MV-4-11 (cell line): ENCODE results near the gene CHKB.

Experiments used
- DNase-seq: peaks from one replicate; lab custom pipeline; 2025; lab: John Stamatoyannopoulos, UW

The CHKB gene

DNA sequence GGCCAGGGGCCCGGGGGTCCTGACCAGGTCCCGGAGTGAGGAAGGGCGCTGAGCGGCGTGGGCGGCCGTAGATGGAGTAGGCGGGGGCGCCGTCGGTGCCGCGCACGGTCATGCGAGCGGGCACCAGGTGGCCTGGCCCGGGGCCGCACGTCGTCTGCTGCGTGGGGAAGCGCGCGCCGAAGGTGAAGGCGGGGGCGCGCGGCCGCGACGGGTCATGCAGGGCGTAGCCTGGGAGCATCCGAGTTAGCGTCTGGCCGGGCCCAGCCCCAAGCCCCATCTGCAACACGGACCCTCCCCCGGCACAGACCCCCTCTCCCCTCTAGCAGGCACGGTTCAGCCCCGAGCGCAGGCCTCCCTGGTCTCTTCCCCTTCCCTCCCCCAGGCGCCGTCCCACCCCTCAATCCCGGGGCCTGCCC is 51.1 kb downstream of the CHKB start:
- peak; percentile 55 for DNase-seq

DNA sequence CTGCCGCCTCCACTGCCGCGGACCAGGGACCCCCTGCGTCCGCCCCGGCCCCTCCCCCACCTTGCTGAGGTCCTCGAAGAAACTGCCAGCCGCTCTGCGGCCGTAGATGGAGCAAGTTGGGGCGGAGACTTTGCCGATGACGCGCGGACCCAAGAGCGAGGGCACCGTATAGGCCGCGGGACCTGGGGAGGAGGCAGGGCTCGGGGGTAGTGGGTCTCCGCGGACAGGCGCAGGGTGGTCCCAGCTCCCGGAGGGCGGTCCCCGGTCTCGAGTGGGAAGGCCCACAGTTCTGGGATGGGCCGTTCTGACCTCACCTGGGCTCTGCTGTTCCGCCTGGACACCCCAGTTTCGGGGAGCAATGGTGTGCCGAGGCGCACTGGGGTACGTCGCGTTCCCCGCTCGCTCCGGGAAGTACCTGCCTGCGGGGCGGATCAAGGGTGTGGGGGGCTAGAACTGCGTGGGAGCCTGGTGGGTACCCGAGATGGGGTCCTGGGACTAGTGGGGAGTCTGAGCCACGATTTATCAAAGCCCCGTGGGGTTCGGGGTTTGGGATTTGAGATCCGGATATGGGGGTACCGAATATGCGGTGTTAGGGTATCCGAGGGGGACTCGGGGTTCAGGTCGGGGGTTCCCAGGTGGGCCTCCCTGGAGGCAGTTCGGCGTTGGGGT is 51.6 kb downstream of the CHKB start:
- peak; percentile 83 for DNase-seq

DNA sequence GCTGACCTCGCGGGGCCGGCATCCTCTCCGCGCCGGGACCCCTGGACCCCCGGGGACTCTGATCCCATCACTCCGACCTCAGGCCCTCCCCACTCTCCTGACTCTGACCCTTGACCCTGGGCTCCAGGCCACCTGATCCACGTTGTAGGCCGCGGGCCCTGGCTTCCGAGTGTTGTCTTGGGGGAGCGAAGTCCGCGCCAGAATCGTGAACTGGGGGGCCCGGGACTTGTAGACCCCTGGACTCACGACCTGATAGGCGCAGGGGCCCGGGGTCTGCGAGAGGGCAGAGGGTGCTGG is 52.1 kb downstream of the CHKB start:
- DNase-seq: no peak

DNA sequence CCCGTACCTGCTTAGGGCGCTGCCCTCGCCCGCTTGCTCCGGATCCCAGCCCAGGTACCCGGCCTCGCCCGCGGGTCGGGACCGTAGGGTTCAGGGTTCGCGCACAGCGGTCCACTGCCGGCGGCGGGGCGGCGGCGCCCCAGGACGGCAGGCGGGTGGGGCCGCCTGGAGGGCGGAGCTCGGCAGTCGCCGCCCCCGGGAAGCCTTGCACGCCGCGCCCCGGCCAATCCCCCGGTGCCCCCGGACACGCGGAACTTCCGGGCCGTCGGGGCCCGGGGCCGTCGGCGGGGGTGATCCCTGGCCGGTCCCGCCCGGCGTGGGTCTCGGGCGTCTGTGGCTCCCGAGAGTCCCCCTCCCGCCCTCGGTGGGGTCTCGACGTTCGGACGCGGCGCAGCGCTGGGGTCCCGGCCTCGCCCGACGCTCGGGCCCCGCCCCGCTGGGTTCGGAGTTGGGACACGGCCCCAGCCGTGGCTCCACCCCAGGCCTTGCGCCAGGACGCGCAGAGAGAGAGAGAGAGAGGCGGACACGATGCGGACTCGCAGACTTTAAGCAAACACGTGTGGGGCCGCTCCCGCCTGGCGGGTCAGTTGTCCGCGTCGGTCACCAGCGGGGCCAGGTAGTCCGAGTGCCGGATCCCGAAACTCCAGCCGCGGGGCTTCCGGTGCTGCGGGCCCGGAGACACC is 52.6 kb downstream of the CHKB start, which contains the start of gene TYMP:
Gene TYMP, minus strand, starts transcription at position 116 of the 683 bp plus-strand sequence. CDS start 303 bp downstream, outside the sequence.
- peak; percentile 81 for DNase-seq

DNA sequence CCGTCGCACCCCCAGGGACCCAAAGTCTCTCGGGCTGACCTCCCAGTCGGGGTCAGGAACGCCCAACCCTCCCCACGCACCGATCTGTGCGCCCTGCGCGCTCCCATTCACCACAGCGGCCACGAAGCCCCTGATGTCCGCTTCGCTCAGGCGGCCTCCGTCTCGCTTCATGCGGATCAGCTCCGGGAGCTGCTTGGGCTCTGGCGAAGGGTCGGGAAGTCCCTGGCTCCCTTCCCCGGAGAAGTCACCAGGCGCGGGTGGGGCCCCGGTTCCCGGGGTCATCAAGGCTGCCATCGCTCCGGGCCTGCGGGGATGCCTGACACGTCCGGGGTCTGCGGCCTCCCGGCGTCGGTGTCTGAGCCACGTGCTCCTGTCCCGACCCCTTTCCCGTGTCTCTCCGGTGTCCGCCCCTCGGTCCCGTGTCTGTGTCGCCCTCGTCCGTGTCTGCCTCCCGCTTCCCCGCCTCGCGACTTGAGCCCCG is 53.2 kb downstream of the CHKB start:
- DNase-seq: peak; percentile 46
